ENCODE data around the gene NFXL1. TPM values are rescaled to one million over a fixed set of nuclear protein-coding genes. Genes with fewer than 3 reads are reported as not detected.
"Not testable (repeated sequence)": the region's sequence is repeated elsewhere in the genome, so short reads cannot be mapped to it uniquely, and the experiment has no call there.

Gene NFXL1
- total RNA-seq, 8 experiments from 2014 or later: 5.4 to 21.3 (median 12.9) TPM

GRCh38 chr4:47923261-47923608 lies 8.9 kb upstream of the NFXL1 start:
- H3K4me1 ChIP-seq (replicated peaks in 1 of 2); ATAC-seq (replicated peaks in 6 of 8); H3K27ac ChIP-seq; in situ Hi-C loops (cut with MboI; ENCODE audit: low pct_unique_long_range_greater_than_20kb in 2 of 9, low sequenced_read_pairs in 9 of 9, unreplicated experiment in 9 of 9); H3K4me3 ChIP-seq: not testable (repeated sequence)
- 30 to 100% (median 61%) methylated on average over 1 to 4 of the region's 8 CpGs; no CpG with 5 or more reads in 4 of the 10 experiments for WGBS, 10 experiments

GRCh38 chr4:47922436-47923260 lies 8.3 kb upstream of the NFXL1 start:
- ATAC-seq (replicated peaks in 6 of 8); H3K4me1 ChIP-seq (replicated peaks in 1 of 2); H3K27ac ChIP-seq; in situ Hi-C loops (cut with MboI; ENCODE audit: low pct_unique_long_range_greater_than_20kb in 2 of 9, low sequenced_read_pairs in 9 of 9, unreplicated experiment in 9 of 9); H3K4me3 ChIP-seq: not testable (repeated sequence)
- WGBS, 10 experiments: 19 to 100% (median 68%) methylated on average over 1 to 8 of the region's 17 CpGs; no CpG with 5 or more reads in 2 of the 10 experiments

DNA sequence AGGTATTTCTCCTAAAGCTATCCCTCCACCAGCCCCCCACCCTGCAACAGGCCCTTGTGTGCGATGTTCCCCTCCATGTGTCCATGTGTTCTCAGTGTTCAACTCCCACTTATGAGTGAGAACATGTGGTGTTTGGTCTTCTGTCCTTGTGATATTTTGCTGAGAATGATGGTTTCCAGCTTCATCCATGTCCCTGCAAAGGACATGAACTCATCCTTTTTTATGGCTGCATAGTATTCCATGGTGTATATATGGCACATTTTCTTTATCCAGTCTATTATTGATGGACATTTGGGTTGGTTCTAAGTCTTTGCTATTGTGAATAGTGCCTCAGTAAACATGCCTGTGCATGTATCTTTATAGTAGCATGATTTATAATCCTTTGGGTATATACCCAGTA lies 2.8 kb upstream of the NFXL1 start:
- ATAC-seq (replicated peaks in 6 of 8); H3K27ac ChIP-seq; H3K4me3 ChIP-seq; in situ Hi-C loops (cut with MboI; ENCODE audit: low pct_unique_long_range_greater_than_20kb in 2 of 9, low sequenced_read_pairs in 9 of 9, unreplicated experiment in 9 of 9): not testable (repeated sequence)
- WGBS, 10 experiments: 86 to 100% (median 100%) methylated on average over 1 of the region's 1 CpG; no CpG with 5 or more reads in 7 of the 10 experiments
- peaks cover 7 to 15% of the 10 kb centered on the region in 2 donors for H3K4me1 ChIP-seq (replicated peaks in 1 of 2)

GRCh38 chr4:47915378-47915777 lies 995 bp upstream of the NFXL1 start:
- Histone ChIP-seq H3K4me1 (replicated peaks in 1 of 2) (peaks cover 7 to 15% of the 10 kb centered on the region in 2 donors), H3K27ac (no peak overlapping the region), H3K4me3 (peak overlapping the region in 1 of 5 donors; percentile 72)
- ATAC-seq (replicated peaks in 6 of 8): no peak
- WGBS, 10 experiments: 0 to 48% (median 35%) methylated on average over 1 to 3 of the region's 3 CpGs; no CpG with 5 or more reads in 2 of the 10 experiments
- in situ Hi-C loops (cut with MboI; ENCODE audit: low pct_unique_long_range_greater_than_20kb in 2 of 9, low sequenced_read_pairs in 9 of 9, unreplicated experiment in 9 of 9): no loop called here

DNA sequence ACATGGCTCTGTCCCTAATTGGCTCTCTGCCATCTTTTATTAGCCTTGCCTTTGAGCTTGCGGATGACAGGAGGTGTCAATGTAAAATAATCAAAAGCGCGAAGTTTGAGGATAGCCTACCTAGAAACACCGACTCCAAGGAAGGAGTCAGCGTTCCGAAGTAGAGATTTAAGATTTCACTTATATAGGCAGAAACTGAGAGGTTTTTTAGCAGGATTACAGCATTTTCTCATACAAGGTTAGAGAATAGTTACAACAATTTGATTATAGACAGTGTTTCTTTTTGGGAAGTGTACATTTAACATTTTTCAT lies 499 bp upstream of the NFXL1 start:
- Histone ChIP-seq H3K27ac (no peak overlapping the region), H3K4me3 (peak overlapping the region; percentile 72 to 89 (median 80)), H3K4me1 (replicated peaks in 1 of 2) (peaks cover 7 to 15% of the 10 kb centered on the region in 2 donors)
- WGBS, 10 experiments: 0 to 3% (median 0%) methylated on average over 1 to 6 of the region's 6 CpGs; no CpG with 5 or more reads in 3 of the 10 experiments
- peak in 3 of 8 experiments; percentile 7 to 23 (median 18) for ATAC-seq (replicated peaks in 6 of 8)
- in situ Hi-C loops (cut with MboI; ENCODE audit: low pct_unique_long_range_greater_than_20kb in 2 of 9, low sequenced_read_pairs in 9 of 9, unreplicated experiment in 9 of 9): no loop called here

DNA sequence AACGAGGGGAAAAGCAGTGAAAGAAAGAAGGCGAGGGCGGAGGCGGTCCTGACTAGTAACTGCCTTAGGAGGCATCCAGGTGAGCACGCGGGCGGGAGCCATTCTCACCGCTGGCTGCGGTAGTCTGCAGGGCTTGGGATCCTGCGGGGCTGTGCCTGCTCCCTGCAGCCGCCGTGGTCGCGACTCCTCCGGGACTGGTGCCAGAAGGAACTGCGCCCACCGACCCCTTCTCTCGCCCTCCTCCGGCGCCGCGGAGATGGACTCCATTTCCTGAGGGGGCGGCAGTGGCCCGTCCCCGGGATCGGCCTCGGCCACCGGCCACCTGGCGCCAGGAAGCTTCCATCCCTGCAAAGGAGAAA lies 543 bp downstream of the NFXL1 start:
- Histone ChIP-seq H3K4me3 (peak overlapping the region; percentile 72 to 89 (median 80)), H3K4me1 (replicated peaks in 1 of 2) (peaks cover 7 to 15% of the 10 kb centered on the region in 2 donors), H3K27ac (peak overlapping the region; percentile 73 to 83)
- in situ Hi-C loops (cut with MboI; ENCODE audit: low pct_unique_long_range_greater_than_20kb in 2 of 9, low sequenced_read_pairs in 9 of 9, unreplicated experiment in 9 of 9): no loop called here
- ATAC-seq (replicated peaks in 6 of 8): peak in 3 of 8 experiments; percentile 5 to 12 (median 10)
- 0 to 1% (median 0%) methylated on average over 2 to 18 of the region's 29 CpGs; no CpG with 5 or more reads in 4 of the 10 experiments for WGBS, 10 experiments

DNA sequence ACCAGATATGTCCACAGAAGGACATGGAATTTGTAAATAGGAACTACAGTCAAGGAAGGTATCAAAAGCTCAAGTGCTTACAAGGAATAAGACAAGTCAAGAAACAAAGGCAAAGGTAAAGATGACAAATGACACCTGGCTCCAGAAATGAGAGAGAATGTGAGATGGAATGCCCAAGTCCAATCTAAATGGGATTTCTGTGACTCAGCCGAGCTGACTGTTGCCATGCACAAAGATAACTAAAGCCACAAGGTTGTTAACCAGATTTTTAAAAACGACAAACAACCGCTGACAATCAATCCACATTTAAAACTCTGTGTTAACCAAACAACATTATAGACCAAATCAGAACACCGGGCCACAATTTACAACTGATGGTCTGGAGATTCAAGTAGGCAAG lies 1.1 kb downstream of the NFXL1 start:
- peaks cover 7 to 15% of the 10 kb centered on the region in 2 donors for H3K4me1 ChIP-seq (replicated peaks in 1 of 2)
- H3K27ac ChIP-seq: no peak overlapping the region
- no peak for ATAC-seq (replicated peaks in 6 of 8)
- in situ Hi-C loops (cut with MboI; ENCODE audit: low pct_unique_long_range_greater_than_20kb in 2 of 9, low sequenced_read_pairs in 9 of 9, unreplicated experiment in 9 of 9): no loop called here
- WGBS, 10 experiments: 0 to 11% (median 3%) methylated on average over 1 to 4 of the region's 4 CpGs; no CpG with 5 or more reads in 2 of the 10 experiments
- H3K4me3 ChIP-seq: peak overlapping the region; percentile 72 to 89 (median 80)

DNA sequence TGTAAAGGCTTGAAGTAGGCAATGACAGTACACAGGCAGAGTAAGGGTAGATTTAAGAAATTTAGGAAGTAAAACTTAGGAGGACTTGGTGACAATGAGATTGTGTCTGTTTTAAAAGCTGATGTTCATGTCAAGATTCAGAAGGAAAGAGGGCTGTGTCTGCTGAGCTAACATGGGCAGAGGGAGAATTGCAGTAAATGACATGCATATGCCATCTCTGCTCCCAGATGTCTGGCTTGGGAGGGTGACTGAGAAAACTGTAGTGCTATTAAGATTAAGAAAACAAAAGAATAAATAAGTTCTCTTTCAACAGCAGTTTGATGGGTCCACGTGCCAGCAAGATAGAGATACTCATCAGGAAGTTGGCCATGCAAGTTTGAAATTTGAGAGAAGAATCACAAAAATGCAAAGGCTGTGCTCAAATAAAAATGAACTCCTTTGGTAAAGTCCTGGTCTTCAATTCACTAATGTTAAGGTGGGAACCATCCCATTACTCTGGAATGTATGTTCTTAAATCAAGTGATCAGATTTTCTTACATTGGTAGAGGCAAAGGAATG lies 7.2 kb downstream of the NFXL1 start:
- peaks cover 0 to under 1% of the 10 kb centered on the region in 2 donors for H3K4me1 ChIP-seq (replicated peaks in 1 of 2)
- WGBS, 10 experiments: 0 to 33% (median 22%) methylated on average over 1 of the region's 1 CpG; no CpG with 5 or more reads in 7 of the 10 experiments
- ATAC-seq (replicated peaks in 6 of 8): peak in 2 of 8 experiments; percentile 50 to 60
- in situ Hi-C loops (cut with MboI; ENCODE audit: low pct_unique_long_range_greater_than_20kb in 2 of 9, low sequenced_read_pairs in 9 of 9, unreplicated experiment in 9 of 9): no loop called here
- no peak overlapping the region for H3K27ac ChIP-seq
- no peak overlapping the region for H3K4me3 ChIP-seq

DNA sequence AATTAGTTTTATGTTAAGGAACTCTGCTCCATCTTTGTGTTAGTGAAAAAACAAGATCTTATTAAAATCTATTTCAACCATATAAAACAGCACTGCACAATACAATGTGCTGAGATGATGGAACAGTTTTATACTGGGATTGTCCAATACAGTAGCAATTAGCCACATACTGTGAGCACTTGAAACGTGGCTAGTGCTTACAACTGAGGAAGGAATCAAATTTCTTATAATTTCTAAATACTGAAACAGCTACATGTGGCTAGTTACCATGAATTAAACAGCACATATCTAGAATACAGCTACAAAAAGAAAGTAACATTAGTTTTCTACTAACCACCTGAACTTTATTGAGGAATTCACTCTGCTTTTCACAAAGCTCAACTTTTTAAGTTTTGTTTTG lies 14.7 kb downstream of the NFXL1 start:
- no peaks in the 10 kb centered on the region for H3K4me1 ChIP-seq (replicated peaks in 1 of 2)
- no peak overlapping the region for H3K4me3 ChIP-seq
- 17 to 100% (median 50%) methylated on average over 1 of the region's 1 CpG; no CpG with 5 or more reads in 2 of the 10 experiments for WGBS, 10 experiments
- H3K27ac ChIP-seq: no peak overlapping the region
- in situ Hi-C loops (cut with MboI; ENCODE audit: low pct_unique_long_range_greater_than_20kb in 2 of 9, low sequenced_read_pairs in 9 of 9, unreplicated experiment in 9 of 9): no loop called here
- no peak for ATAC-seq (replicated peaks in 6 of 8)

DNA sequence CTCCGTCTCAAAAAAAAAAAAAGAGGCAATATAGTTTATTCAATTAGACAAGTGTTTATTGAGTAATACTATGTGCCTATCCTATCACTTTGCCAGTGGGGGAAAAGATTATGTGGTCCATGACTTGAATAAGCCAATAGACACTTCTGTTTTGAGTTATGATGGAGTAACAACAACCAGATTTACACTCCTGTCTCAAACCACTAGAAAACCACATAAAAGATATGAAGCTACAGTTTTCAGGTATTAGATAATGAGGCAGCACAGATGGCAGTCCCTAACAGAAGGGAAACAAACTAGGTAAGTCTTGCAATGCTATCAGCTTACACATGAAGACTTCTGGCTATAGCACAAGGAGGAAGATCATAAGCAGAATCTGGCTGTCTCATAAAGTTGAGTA lies 22.5 kb downstream of the NFXL1 start:
- 83 to 100% (median 100%) methylated on average over 1 of the region's 1 CpG; no CpG with 5 or more reads in 7 of the 10 experiments for WGBS, 10 experiments

DNA sequence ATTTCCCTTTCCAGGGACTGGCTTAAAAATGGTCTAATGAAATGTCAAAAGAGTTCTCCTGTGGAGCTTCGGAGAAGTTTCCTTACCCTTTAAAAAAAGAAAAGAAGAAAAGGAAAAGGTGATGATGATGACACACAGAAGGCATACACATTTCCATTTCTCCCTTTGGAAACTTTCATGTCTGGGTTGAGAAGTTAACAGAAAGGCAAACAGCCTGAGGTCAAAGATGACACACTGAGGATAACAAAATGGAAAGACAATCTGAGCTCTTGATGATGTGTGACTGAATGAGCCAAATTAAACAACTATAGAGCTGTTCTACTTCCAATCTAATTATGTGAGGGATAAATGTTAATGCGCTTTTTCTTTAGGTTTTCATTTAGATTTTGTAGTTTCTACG lies 32.2 kb downstream of the NFXL1 start:
- no peaks in the 10 kb centered on the region for H3K4me1 ChIP-seq (replicated peaks in 1 of 2)
- H3K27ac ChIP-seq: no peak overlapping the region
- H3K4me3 ChIP-seq: no peak overlapping the region
- WGBS, 10 experiments: 73 to 100% (median 98%) methylated on average over 1 to 3 of the region's 3 CpGs; no CpG with 5 or more reads in 1 of the 10 experiments
- in situ Hi-C loops (cut with MboI; ENCODE audit: low pct_unique_long_range_greater_than_20kb in 2 of 9, low sequenced_read_pairs in 9 of 9, unreplicated experiment in 9 of 9): no loop called here
- ATAC-seq (replicated peaks in 6 of 8): no peak

More for the DNA sequence above, 22.5 kb downstream of the NFXL1 start:
- no peak for ATAC-seq (replicated peaks in 6 of 8)
- H3K4me3 ChIP-seq: no peak overlapping the region
- no peaks in the 10 kb centered on the region for H3K4me1 ChIP-seq (replicated peaks in 1 of 2)
- no peak overlapping the region for H3K27ac ChIP-seq
- in situ Hi-C loops (cut with MboI; ENCODE audit: low pct_unique_long_range_greater_than_20kb in 2 of 9, low sequenced_read_pairs in 9 of 9, unreplicated experiment in 9 of 9): no loop called here

- no peak overlapping the region for H3K4me3 ChIP-seq
- in situ Hi-C loops (cut with MboI; ENCODE audit: low pct_unique_long_range_greater_than_20kb in 2 of 9, low sequenced_read_pairs in 9 of 9, unreplicated experiment in 9 of 9): no loop called here
- H3K27ac ChIP-seq: no peak overlapping the region
- H3K4me1 ChIP-seq (replicated peaks in 1 of 2): no peaks in the 10 kb centered on the region
- no peak for ATAC-seq (replicated peaks in 6 of 8)
Measured at GRCh38 chr4:47879458-47879857, 34.9 kb downstream of the NFXL1 start.

DNA sequence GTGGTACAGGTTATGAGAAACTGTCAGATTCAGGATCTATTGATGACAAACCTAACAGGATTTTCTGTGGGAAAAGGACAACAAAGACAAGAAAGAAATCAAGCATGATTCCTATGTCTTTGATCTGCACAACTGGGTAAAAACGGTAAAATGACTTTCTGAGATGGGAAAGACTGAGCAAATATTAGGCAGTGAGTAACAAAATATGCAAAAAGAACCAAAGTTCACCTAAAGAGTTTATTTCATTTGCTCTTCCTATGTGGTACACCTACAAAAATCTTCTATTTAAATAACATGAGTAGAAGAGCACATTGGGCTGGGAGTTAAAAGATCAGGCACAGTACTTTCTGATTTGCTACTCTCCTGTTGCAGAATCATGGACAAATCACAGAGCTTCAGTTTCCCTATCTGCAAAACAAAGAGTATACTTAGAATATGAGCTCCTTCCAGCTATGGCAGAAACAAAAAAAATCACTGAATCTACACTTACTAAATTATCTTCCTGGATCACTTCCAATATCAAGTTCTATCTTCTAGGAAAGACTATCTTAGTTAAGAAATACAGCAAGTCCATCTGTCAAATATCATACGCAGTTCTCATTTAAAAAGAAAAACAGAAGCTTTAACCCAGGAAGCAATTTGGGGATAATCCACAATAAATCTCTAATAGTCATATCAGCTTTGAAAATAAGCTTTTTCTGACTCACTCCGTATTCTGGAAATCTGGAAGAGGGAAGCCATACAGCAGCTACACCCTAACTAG lies 37.4 kb downstream of the NFXL1 start:
- H3K27ac ChIP-seq: no peak overlapping the region
- no peak for ATAC-seq (replicated peaks in 6 of 8)
- in situ Hi-C loops (cut with MboI; ENCODE audit: low pct_unique_long_range_greater_than_20kb in 2 of 9, low sequenced_read_pairs in 9 of 9, unreplicated experiment in 9 of 9): no loop called here
- WGBS, 10 experiments: 71 to 100% (median 95%) methylated on average over 1 to 3 of the region's 3 CpGs
- H3K4me1 ChIP-seq (replicated peaks in 1 of 2): no peaks in the 10 kb centered on the region
- no peak overlapping the region for H3K4me3 ChIP-seq
